ENCODE data around the gene GLG1. TPM values are rescaled to one million over a fixed set of nuclear protein-coding genes. Genes with fewer than 3 reads are reported as not detected.

The GLG1 gene
- total RNA-seq, 1 experiment from 2014 or later, result 210 TPM

GRCh38 chr16:74565378-74565777 lies 41.5 kb downstream of the GLG1 start:
- ChIA-PET CTCF (no interaction called here), POLR2A (no interaction called here)
- H3K36me3 Mint-ChIP-seq (ENCODE audit: insufficient read depth, unreplicated experiment), result peaks cover 23% of the 10 kb centered on the region
- Histone ChIP-seq H3K4me3 (ENCODE audit: low read depth, low read length) (no peak overlapping the region), H3K4me1 (peaks cover 5% of the 10 kb centered on the region; the same call in 1 of the 2 replicates), H3K36me3 (ENCODE audit: control insufficient read depth, insufficient read depth, low read length) (no peaks in the 10 kb centered on the region; the same call in 1 of the 2 replicates), H3K27me3 (replicated peaks; ENCODE audit: control insufficient read depth, insufficient read depth, low read length) (no peaks in the 10 kb centered on the region), H3K9me3 (no peaks in the 10 kb centered on the region)
- H3K27ac Mint-ChIP-seq (ENCODE audit: unreplicated experiment), result no peak overlapping the region
- intact Hi-C loops (cut with micrococcal nuclease; ENCODE audit: unreplicated experiment), result no loop called here
- TF ChIP-seq, protein P1, sequence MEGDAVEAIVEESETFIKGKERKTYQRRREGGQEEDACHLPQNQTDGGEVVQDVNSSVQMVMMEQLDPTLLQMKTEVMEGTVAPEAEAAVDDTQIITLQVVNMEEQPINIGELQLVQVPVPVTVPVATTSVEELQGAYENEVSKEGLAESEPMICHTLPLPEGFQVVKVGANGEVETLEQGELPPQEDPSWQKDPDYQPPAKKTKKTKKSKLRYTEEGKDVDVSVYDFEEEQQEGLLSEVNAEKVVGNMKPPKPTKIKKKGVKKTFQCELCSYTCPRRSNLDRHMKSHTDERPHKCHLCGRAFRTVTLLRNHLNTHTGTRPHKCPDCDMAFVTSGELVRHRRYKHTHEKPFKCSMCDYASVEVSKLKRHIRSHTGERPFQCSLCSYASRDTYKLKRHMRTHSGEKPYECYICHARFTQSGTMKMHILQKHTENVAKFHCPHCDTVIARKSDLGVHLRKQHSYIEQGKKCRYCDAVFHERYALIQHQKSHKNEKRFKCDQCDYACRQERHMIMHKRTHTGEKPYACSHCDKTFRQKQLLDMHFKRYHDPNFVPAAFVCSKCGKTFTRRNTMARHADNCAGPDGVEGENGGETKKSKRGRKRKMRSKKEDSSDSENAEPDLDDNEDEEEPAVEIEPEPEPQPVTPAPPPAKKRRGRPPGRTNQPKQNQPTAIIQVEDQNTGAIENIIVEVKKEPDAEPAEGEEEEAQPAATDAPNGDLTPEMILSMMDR (IDR thresholded peaks at IDR 0.05; ENCODE audit: insufficient read depth in 1 of 2, low read depth in 1 of 2, low read length in 1 of 2, severe bottlenecking in 1 of 2, unreplicated experiment in 1 of 2), result no peak
- H3K9me3 Mint-ChIP-seq (ENCODE audit: unreplicated experiment), result no peaks in the 10 kb centered on the region
- DNase-seq, result no peak
- H3K27me3 Mint-ChIP-seq (ENCODE audit: insufficient read depth, unreplicated experiment), result no peaks in the 10 kb centered on the region
- H3K4me1 Mint-ChIP-seq (ENCODE audit: low read depth, unreplicated experiment), result peaks cover 16% of the 10 kb centered on the region
- BruUV-seq (replicated peaks), result no TSS peak
- no peak overlapping the region for H3K4me3 Mint-ChIP-seq (ENCODE audit: unreplicated experiment)

DNA sequence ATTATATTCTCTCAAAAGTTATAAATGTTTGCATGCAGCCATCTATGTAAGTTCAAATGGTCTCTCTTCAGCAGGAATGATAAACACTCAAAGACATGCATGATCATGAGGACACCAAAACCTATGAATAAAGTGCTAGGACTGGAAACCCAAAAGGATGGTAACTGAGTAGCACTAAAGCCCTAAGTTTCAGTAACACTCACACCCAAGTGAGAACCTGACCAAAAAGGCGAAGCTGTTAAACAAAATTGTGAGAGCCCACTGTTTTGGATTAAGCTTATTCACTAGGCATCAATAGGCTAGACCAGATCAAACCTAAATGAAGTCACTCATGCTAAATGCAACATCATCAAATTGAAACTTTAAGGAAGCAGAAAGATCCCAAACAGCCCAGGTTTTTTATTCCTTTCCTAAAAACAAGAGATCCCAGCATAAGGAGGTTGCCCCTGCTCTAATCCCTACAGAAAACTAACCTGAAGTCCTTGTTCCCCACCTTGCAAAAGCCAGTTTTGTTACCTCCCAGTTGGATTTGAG lies 42.4 kb downstream of the GLG1 start:
- Mint-ChIP-seq H3K27me3 (ENCODE audit: insufficient read depth, unreplicated experiment) (no peaks in the 10 kb centered on the region), H3K4me1 (ENCODE audit: low read depth, unreplicated experiment) (peaks cover 10% of the 10 kb centered on the region), H3K27ac (ENCODE audit: unreplicated experiment) (no peak overlapping the region), H3K4me3 (ENCODE audit: unreplicated experiment) (no peak overlapping the region), H3K9me3 (ENCODE audit: unreplicated experiment) (no peaks in the 10 kb centered on the region), H3K36me3 (ENCODE audit: insufficient read depth, unreplicated experiment) (peaks cover 23% of the 10 kb centered on the region)
- Histone ChIP-seq H3K36me3 (ENCODE audit: control insufficient read depth, insufficient read depth, low read length) (no peaks in the 10 kb centered on the region; the same call in 1 of the 2 replicates), H3K4me1 (peaks cover 5% of the 10 kb centered on the region; the same call in 1 of the 2 replicates), H3K27me3 (replicated peaks; ENCODE audit: control insufficient read depth, insufficient read depth, low read length) (no peaks in the 10 kb centered on the region), H3K9me3 (no peaks in the 10 kb centered on the region), H3K4me3 (ENCODE audit: low read depth, low read length) (no peak overlapping the region)
- CTCF ChIA-PET, result no interaction called here
- TF ChIP-seq, protein P1 (IDR thresholded peaks at IDR 0.05; ENCODE audit: insufficient read depth in 1 of 2, low read depth in 1 of 2, low read length in 1 of 2, severe bottlenecking in 1 of 2, unreplicated experiment in 1 of 2), result no peak
- POLR2A ChIA-PET, result no interaction called here
- BruUV-seq (replicated peaks), result no TSS peak
- DNase-seq, result no peak
- intact Hi-C loops (cut with micrococcal nuclease; ENCODE audit: unreplicated experiment), result no loop called here

DNA sequence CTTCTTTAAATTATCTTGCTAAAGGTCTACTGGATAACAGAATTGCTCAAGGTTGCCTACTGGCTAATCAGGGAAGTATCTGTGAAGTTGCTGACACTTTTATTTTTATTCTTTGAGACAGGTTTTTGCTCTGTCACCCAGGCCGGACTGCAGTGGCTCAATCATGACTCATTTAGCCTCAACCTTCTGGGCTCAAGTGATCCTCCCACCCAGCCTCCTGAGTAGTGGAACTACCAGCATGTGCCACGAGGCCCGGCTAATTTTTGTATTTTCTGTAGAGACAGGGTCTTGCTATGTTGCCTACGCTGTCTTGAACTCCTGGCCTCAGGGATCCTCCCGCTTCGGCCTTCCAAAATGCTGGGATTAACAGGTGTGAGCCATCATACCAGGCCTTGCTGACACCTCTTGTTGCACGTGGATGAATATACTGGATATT lies 43.1 kb downstream of the GLG1 start:
- no peaks in the 10 kb centered on the region; the same call in 1 of the 2 replicates for H3K36me3 ChIP-seq (ENCODE audit: control insufficient read depth, insufficient read depth, low read length)
- ChIA-PET CTCF (no interaction called here), POLR2A (no interaction called here)
- Mint-ChIP-seq H3K27me3 (ENCODE audit: insufficient read depth, unreplicated experiment) (no peaks in the 10 kb centered on the region), H3K4me1 (ENCODE audit: low read depth, unreplicated experiment) (peaks cover 10% of the 10 kb centered on the region), H3K36me3 (ENCODE audit: insufficient read depth, unreplicated experiment) (peaks cover 23% of the 10 kb centered on the region), H3K27ac (ENCODE audit: unreplicated experiment) (no peak overlapping the region), H3K9me3 (ENCODE audit: unreplicated experiment) (no peaks in the 10 kb centered on the region), H3K4me3 (ENCODE audit: unreplicated experiment) (no peak overlapping the region)
- peaks cover 5% of the 10 kb centered on the region; the same call in 1 of the 2 replicates for H3K4me1 ChIP-seq
- intact Hi-C loops (cut with micrococcal nuclease; ENCODE audit: unreplicated experiment), result no loop called here
- H3K4me3 ChIP-seq (ENCODE audit: low read depth, low read length), result no peak overlapping the region
- no peaks in the 10 kb centered on the region for H3K9me3 ChIP-seq
- TF ChIP-seq, protein P1 (IDR thresholded peaks at IDR 0.05; ENCODE audit: insufficient read depth in 1 of 2, low read depth in 1 of 2, low read length in 1 of 2, severe bottlenecking in 1 of 2, unreplicated experiment in 1 of 2), result no peak
- no peaks in the 10 kb centered on the region for H3K27me3 ChIP-seq (replicated peaks; ENCODE audit: control insufficient read depth, insufficient read depth, low read length)
- no peak for DNase-seq
- BruUV-seq (replicated peaks), result no TSS peak

Data from Caco-2 (cell line).